Spleen (tissue), 11 donors: ENCODE measurements around the gene ROCK1. TPM values are rescaled to one million over a fixed set of nuclear protein-coding genes. Genes with fewer than 3 reads are reported as not detected.
A peak's percentile ranks its signal among the peaks of the same experiment; 100 is the strongest.

Experiments used
- DNase-seq: peaks from one replicate; pipeline ENCODE4 v3.0.0-alpha.2; 2020
- H3K27ac ChIP-seq, 8 donors: fragments of 200-600 bp; sonication (generic) in 7 of 8; 1 replicate in 4 of 8; 2 replicates in 4 of 8; pipeline versions ENCODE4 v1.5.0 to v1.8.0; 2016 to 2021; ENCODE audit warnings: inconsistent platforms in 4 of 8, mild to moderate bottlenecking in 4 of 8, moderate library complexity in 1 of 8
- H3K27me3 ChIP-seq, 7 donors: fragments of 200-600 bp; sonication (generic) in 6 of 7; replicated peaks in 1 of 7; 1 replicate in 4 of 7; 2 replicates in 3 of 7; pipeline versions ENCODE4 v1.5.0 to v1.8.0; 2016 to 2021; ENCODE audit warnings: inconsistent platforms in 3 of 7, mild to moderate bottlenecking in 1 of 7
- H3K36me3 ChIP-seq, 6 donors: fragments of 200-600 bp; sonication (generic) in 5 of 6; 1 replicate in 4 of 6; 2 replicates in 2 of 6; pipeline versions ENCODE4 v1.5.0 to v1.8.0; 2016 to 2021; ENCODE audit warnings: inconsistent platforms in 2 of 6
- H3K4me1 ChIP-seq, 6 donors: fragments of 200-600 bp; sonication (generic) in 5 of 6; 1 replicate in 3 of 6; 2 replicates in 3 of 6; pipeline versions ENCODE4 v1.5.0 to v1.8.0; 2016 to 2021; ENCODE audit warnings: inconsistent platforms in 3 of 6
- H3K4me3 ChIP-seq, 8 donors: fragments of 200-600 bp; sonication (generic) in 7 of 8; 1 replicate in 4 of 8; 2 replicates in 4 of 8; pipeline versions ENCODE4 v1.5.0 to v1.8.0; 2016 to 2021; ENCODE audit warnings: inconsistent platforms in 4 of 8, mild to moderate bottlenecking in 4 of 8, moderate library complexity in 2 of 8
- H3K9me3 ChIP-seq, 8 donors: fragments of 200-600 bp; sonication (generic) in 7 of 8; 1 replicate in 4 of 8; 2 replicates in 4 of 8; pipeline versions ENCODE4 v1.5.0 to v1.8.0; 2016 to 2021; ENCODE audit warnings: inconsistent platforms in 4 of 8
- CTCF ChIP-seq, 11 experiments: fragments of 200-600 bp in 7 of 11; fragments of 450-650 bp in 4 of 11; sonication (generic) in 4 of 11; IDR thresholded peaks in 8 of 11; conservative IDR thresholded peaks in 3 of 11; 1 replicate in 7 of 11; 2 replicates in 4 of 11; pipeline versions ENCODE4 v1.4.0 to v1.8.0; 2016 to 2021; ENCODE audit warnings: antibody characterized with exemption in 11 of 11, inconsistent platforms in 4 of 11, mild to moderate bottlenecking in 1 of 11
- POLR2A ChIP-seq, 3 donors: fragments of 450-650 bp; IDR thresholded peaks; one replicate each; pipeline ENCODE4 v1.5.1; 2017; ENCODE audit warnings: antibody characterized with exemption in 3 of 3, mild to moderate bottlenecking in 1 of 3
- POLR2AphosphoS5 ChIP-seq, 3 donors: sonication (generic); formaldehyde crosslinking; IDR thresholded peaks; one replicate each; pipeline ENCODE4 v1.5.1; 2017; ENCODE audit warnings: antibody characterized with exemption in 3 of 3
- WGBS, 5 donors: extraction: QIAGEN DNeasy Blood & Tissue Kit in 3 of 5; methylation state at CpG; one replicate each; pipeline versions ENCODE4 v1.1.5 to v1.1.7; 2013 to 2018; 5-methylcytosine and 5-hydroxymethylcytosine counted together
- intact Hi-C: fragments of 100-400 bp; cut with DNase I; formaldehyde crosslinking; loops from one replicate; pipeline ENCODE4 v1.15.0; 2023; ENCODE audit warnings: low total_unique reads
- polyA plus RNA-seq, 3 donors: library from polyadenylated mRNA; stranded (reverse); fragments of 200-250 nt; gene quantifications; one replicate each; pipeline ENCODE4 v1.2.1, GENCODE V29; 2013
- total RNA-seq, 7 donors: library from RNA; depleted of rRNA in 3 of 7; stranded (reverse); fragments of >200 nt in 3 of 7; fragmentation: NEBNext Ultra II Directional in 4 of 7; extraction: Animal tissue kit (Norgen Biotek cat#: 25700) in 4 of 7; gene quantifications; one replicate each; pipeline versions ENCODE4 v1.1.0 to v1.2.1, GENCODE V29; 2016 to 2021
- donor health status: healthy with polysubstance abuse.
- donor health status: DM: no; HTN: no; CAD: no; lungs with moderate emphysema.
- donor health status: DM: no; HTN: no; CAD: no.
- donor health status: Bipolar disorder and iron deficiency.
- donor health status: healthy.
- donor health status: DM: no; HTN: no; CAD: no.
- donor health status: DM: yes; HTN: yes; CAD: no.

ROCK1 gene
- total and polyA plus RNA-seq, 10 donors: 8.9 to 111 (median 77.3) TPM

- Histone ChIP-seq H3K4me3 (no peak overlapping the region), H3K27ac (no peak overlapping the region), H3K27me3 (no peaks in the 10 kb centered on the region), H3K4me1 (peaks cover 0 to 25% (median 0%) of the 10 kb centered on the region in 6 donors), H3K9me3 (no peaks in the 10 kb centered on the region), H3K36me3 (peaks cover 0 to 18% (median under 1%) of the 10 kb centered on the region in 6 donors)
- intact Hi-C loops: no loop called here
- WGBS, 5 donors: 79 to 96% (median 89%) methylated on average over 1 of the region's 1 CpG
- no peak for DNase-seq
- TF ChIP-seq POLR2AphosphoS5 (IDR thresholded peaks at IDR 0.05) (no peak), CTCF (IDR thresholded peaks at IDR 0.05 in 8 of 11, conservative IDR thresholded peaks at IDR 0.05 in 3 of 11) (no peak), POLR2A (IDR thresholded peaks at IDR 0.05) (no peak)
Measured at GRCh38 chr18:21063011-21063410, 48.6 kb downstream of the ROCK1 start.

GRCh38 chr18:21057112-21057511 lies 54.5 kb downstream of the ROCK1 start:
- H3K4me1 ChIP-seq: peaks cover 0 to 77% (median 31%) of the 10 kb centered on the region in 6 donors
- intact Hi-C loops: no loop called here
- DNase-seq: no peak
- no peak overlapping the region for H3K4me3 ChIP-seq
- no peaks in the 10 kb centered on the region for H3K27me3 ChIP-seq
- no peak for TF ChIP-seq CTCF (IDR thresholded peaks at IDR 0.05 in 8 of 11, conservative IDR thresholded peaks at IDR 0.05 in 3 of 11)
- TF ChIP-seq POLR2AphosphoS5 (IDR thresholded peaks at IDR 0.05): no peak
- TF ChIP-seq POLR2A (IDR thresholded peaks at IDR 0.05): no peak
- peaks cover 0 to 6% (median 0%) of the 10 kb centered on the region in 6 donors for H3K36me3 ChIP-seq
- no peak overlapping the region for H3K27ac ChIP-seq
- H3K9me3 ChIP-seq: no peaks in the 10 kb centered on the region
- 81 to 89% (median 84%) methylated on average over 1 of the region's 1 CpG for WGBS, 5 donors

- intact Hi-C loops: no loop called here
- no peak overlapping the region for H3K4me3 ChIP-seq
- TF ChIP-seq POLR2A (IDR thresholded peaks at IDR 0.05) (no peak), POLR2AphosphoS5 (IDR thresholded peaks at IDR 0.05) (no peak), CTCF (IDR thresholded peaks at IDR 0.05 in 8 of 11, conservative IDR thresholded peaks at IDR 0.05 in 3 of 11) (no peak)
Measured at GRCh38 chr18:21056545-21056944, 55.1 kb downstream of the ROCK1 start.

DNA sequence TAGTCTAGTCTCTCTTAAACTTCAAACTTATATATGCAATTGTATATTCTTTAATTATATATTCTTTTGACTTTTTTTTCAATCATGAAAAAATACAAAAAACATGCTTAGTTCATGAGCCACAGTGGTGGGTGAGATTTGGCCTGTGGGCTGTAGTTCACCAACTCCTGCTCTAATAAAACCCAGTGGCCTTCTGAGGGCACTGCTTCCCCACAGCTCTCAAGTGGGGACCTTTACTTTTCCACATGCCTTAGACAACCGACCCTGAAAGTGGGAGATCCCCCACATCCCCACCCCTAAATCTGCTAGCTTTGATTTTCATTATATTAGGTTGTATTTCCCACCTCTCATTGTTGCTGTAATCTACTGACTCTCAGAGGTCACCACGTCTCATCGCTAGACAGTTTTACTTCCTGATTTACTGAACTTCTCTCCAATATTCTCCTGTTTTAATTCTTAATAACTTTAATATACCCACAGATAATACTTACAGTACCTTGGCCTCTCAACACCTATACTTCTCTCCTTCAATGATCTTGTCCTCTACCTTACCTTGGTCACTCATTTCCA lies 57.3 kb downstream of the ROCK1 start:
- TF ChIP-seq CTCF (IDR thresholded peaks at IDR 0.05 in 8 of 11, conservative IDR thresholded peaks at IDR 0.05 in 3 of 11) (no peak), POLR2A (IDR thresholded peaks at IDR 0.05) (no peak), POLR2AphosphoS5 (IDR thresholded peaks at IDR 0.05) (no peak)
- Histone ChIP-seq H3K36me3 (no peaks in the 10 kb centered on the region), H3K27ac (peak overlapping the region in 2 of 8 donors; percentile 0 to 3), H3K4me1 (peaks cover 17 to 93% (median 52%) of the 10 kb centered on the region in 6 donors), H3K4me3 (no peak overlapping the region), H3K9me3 (no peaks in the 10 kb centered on the region), H3K27me3 (no peaks in the 10 kb centered on the region)
- 27 to 49% (median 34%) methylated on average over 3 of the region's 3 CpGs for WGBS, 5 donors
- intact Hi-C loops: no loop called here
- no peak for DNase-seq

More at GRCh38 chr18:21056545-21056944, 55.1 kb downstream of the ROCK1 start:
- Histone ChIP-seq H3K27ac (no peak overlapping the region), H3K27me3 (no peaks in the 10 kb centered on the region), H3K4me1 (peaks cover 0 to 82% (median 34%) of the 10 kb centered on the region in 6 donors), H3K36me3 (peaks cover 0 to 6% (median 0%) of the 10 kb centered on the region in 6 donors), H3K9me3 (no peaks in the 10 kb centered on the region)
- no peak for DNase-seq
